AG08396 (cell line): ENCODE results near the gene RPS3.

Experiments
- DNase-seq: peaks from one replicate; pipeline ENCODE4 v3.0.0; 2012; ENCODE audit warnings: low spot score, mixed read lengths

The RPS3 gene

GRCh38 chr11:75420224-75421034 lies 21.1 kb downstream of the RPS3 start:
- no peak for DNase-seq

GRCh38 chr11:75421035-75421602 lies 21.8 kb downstream of the RPS3 start:
- no peak for DNase-seq

DNA sequence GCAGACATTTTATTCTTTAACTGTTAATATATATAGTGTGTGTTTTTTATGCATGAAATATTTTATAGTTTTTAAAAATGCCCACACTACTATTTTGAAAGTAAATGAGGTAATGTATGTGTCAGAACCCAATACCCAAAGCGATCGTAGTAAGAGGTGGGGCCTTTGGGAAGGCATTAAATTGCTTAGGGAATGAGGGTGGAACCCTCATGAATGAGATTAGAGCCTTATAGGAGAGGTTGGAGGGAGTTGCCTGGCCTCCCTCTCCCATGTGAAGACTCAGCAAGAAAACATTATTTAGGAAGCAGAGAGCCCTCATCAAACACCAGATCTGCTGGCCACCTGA lies 22.6 kb downstream of the RPS3 start:
- DNase-seq: no peak

DNA sequence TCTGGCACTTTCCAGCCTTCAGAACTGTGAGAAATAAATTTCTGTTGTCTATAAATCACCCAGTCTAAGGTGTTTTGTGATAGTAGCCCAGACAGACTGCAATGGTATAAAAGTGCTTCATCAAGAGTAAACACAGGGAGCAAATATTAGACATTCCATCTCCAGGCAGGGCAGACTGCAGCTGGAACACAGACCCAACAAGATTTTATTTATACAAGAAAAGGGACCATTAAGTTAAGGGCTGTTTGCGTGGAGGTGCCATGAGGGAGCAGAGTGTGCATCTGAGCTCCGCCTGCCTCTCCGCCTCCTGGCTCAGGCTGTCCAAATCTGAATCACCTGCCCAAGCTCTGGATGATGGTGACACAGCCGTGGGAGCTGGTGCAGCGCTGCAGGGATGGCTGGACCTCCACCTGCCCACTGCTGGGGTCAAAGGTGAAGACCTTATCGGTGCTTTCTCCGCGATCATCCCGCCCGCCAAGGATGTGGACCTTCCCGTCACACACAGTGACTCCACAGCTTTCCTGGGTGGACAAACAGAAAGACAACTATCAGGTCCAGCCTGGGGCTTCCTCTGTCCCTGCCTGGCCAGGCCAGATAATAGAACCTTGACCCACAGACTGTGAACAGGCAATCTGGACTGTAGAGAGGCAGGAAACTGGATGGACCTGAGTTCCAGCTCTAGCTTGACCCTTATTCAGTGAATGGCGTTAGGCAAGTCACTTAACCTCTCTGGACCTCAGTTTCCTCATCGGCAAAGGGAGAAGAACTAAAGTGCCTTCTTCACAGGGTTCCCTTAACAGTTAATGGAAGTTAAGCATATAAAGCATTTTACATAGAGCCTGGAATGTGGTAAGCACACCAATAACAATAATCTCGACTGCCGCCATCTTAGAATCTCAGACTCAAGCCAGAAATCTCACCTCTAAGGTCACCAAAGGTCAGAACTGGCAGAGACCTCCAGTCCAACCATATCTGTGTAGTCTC lies 23.2 kb downstream of the RPS3 start:
- no peak for DNase-seq

DNA sequence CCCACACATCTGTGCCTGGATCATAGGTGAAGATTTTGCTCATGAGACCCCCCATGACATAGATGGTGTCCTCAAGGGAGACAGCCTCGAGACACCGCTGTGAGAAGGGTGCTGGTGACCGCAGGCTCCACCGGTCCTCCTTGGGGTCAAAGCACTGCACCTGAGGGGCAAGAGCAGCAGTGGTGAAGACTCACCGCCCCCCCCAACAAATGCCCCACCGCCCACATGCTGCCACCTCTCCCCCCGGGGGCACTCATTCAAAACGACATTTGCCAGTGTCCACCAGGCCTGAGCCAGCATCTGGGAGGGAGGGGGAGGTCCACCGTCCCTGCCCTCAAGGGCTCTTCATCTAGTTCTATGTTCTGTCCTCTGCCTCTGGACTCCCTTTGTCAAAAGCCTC lies 24.4 kb downstream of the RPS3 start:
- no peak for DNase-seq

GRCh38 chr11:75424396-75424795 lies 25.1 kb downstream of the RPS3 start:
- no peak for DNase-seq

- DNase-seq: no peak
Observed at GRCh38 chr11:75425422-75425821, 26.1 kb downstream of the RPS3 start.

GRCh38 chr11:75426720-75427086 lies 27.4 kb downstream of the RPS3 start:
- no peak for DNase-seq

GRCh38 chr11:75427181-75427580 lies 27.9 kb downstream of the RPS3 start:
- no peak for DNase-seq

DNA sequence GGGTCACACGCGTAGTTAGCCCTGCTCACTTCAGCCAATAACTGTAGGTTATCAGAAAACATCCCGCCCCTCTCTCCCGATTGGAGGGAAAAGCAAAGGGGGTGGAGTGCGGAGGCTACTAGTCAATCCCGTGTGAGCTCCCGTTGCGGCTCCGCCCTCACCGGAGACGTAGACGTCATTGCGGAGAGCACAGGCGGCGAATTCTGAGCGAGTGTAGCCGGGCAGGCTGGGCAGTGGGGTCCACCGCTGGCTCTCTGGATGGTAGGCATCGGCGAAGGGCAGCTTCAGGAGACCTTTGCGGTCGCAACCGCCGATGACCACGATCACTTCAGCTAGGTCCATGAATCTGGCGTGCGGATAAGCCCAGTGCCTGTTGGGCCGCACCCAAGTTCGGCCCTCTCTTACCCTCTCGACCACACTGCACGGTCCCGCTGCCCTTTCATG lies 29.0 kb downstream of the RPS3 start:
- DNase-seq: peak; percentile 96

DNA sequence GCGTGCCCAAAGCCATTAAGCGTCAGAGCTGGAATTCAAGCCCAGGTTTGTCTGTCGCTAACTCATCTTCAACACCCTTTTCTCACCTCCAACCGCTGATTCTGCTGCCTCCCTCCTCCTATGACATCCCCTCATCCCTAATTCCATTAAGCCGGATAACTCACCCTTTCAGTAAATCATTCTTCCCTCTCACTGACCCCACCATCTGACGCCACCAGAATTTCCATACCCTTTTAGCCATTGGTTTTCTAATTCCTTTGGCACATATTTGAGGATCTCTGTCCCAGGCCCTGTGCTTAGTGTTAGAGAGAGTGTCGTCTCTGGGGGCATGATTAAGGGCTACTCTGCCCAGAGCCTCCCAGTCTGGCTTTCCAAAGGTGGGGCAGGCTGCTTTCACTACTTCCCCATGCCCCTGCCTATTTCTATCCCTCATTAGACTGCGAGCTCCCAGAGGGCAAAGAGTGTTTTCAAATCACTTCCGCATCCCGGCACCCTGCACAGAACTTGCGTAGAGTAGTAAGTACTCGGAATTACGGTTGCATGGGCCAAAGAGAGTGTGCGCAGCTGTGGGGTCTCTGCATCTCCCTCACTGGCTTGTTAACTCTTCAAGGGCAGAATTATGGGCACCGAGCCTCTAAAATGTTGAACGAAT lies 29.8 kb downstream of the RPS3 start:
- DNase-seq: no peak

GRCh38 chr11:75429641-75429901 lies 30.3 kb downstream of the RPS3 start:
- DNase-seq: no peak

- peak; percentile 78 for DNase-seq
Observed at GRCh38 chr11:75429902-75430713, 30.8 kb downstream of the RPS3 start.

GRCh38 chr11:75430714-75431532 lies 31.6 kb downstream of the RPS3 start:
- DNase-seq: no peak

DNA sequence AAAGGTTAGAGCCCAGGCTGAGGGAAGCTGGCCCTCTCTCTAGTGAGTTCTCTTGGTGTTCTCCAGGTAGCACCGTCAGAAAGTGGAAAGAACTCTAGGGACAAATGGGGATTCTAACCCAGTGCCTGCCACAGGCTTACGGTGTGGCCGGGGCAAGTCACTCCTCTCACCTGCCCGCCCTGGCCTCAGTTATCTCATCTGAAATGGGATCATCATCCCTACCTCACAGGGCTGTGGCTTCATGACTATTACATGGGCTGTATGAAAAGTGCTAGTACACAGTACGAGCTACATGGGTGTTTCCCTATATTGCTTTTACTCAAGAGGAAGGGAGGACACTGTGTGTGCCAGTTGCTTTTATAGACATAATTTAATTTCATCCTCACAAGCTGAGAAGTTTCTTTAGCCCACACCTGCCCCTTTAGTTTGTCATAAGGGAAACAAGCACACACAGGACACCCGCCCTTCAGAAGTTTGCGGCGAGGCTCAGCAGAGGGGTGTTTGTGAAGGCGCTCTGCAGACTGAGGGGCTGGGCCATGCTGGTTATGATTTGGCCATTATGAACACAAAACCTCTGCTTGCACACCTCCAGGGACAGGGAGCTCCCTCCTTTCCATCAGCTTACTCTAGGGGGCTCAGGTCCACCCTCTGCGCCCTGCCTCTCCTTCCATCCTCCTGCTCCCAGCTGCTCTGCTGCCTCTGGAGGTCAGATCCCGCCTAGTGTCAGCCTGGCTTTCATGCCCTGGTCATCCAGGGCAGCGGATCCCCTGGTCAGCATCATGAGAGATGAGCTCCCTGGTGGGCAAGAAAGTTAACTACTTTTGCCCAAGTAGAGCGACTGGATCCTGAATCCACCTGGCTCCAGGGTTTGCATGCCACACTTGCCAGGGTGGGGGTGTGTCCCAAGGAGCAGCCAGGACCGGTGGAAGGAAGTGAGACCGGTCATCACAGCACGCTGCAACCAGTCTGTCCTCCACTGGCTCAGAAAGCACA lies 32.5 kb downstream of the RPS3 start:
- no peak for DNase-seq

- no peak for DNase-seq
Observed at GRCh38 chr11:75432911-75433321, 33.6 kb downstream of the RPS3 start, which contains the start of gene KLHL35. Gene KLHL35, minus strand, starts transcription at chr11:75433203. Its CDS starts 2,574 bp downstream, at chr11:75430629.

GRCh38 chr11:75433443-75433842 lies 34.1 kb downstream of the RPS3 start:
- DNase-seq: no peak

DNA sequence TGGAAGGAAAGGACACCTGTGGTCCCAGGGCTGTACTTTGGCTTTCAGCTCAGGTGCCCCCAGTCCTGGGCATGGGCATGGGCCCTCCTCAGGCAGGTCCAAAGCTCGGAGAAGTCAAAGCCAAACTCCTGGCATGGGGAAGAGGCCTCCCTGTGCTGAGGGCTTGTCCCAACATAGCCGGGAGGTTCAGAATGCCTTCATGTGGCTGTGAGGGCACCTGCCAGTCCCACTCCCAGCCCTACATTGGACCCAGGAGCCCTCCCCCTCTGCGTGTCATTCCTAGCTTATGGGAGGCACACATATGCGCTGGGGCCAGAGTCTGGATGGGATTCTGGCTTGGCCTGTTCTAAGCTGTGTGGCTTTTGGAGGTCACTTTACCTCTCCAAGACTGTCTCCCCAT lies 34.7 kb downstream of the RPS3 start:
- DNase-seq: no peak

- no peak for DNase-seq
Observed at GRCh38 chr11:75434886-75435570, 35.7 kb downstream of the RPS3 start.
